Endothelial cell of umbilical vein (primary cell): ENCODE results near the gene CD55. TPM values are rescaled to one million over a fixed set of nuclear protein-coding genes. Genes with fewer than 3 reads are reported as not detected.

ENCODE experiments used
- BruUV-seq: library from RNA; stranded (reverse); fragments of 400-500 nt; replicated peaks from 2 replicates; lab custom pipeline; 2021; lab: Mats Ljungman, UMichigan
- CTCF ChIA-PET: fragments of 300-600, 350-600 bp; sonication (Branson Sonifier 250); formaldehyde crosslinking; loops from one replicate; lab custom pipeline; 2021; ENCODE audit warnings: antibody characterized with exemption, inconsistent platforms; lab: Charles Lee
- POLR2A ChIA-PET: fragments of 300-600, 350-600 bp; sonication (Branson Sonifier 250); formaldehyde crosslinking; loops from one replicate; lab custom pipeline; 2021; ENCODE audit warnings: antibody characterized with exemption, inconsistent platforms; lab: Charles Lee
- DNase-seq: peaks from one replicate; pipeline ENCODE4 v3.0.0-alpha.2; 2011; ENCODE audit warnings: low read depth, low spot score
- FAIRE-seq: peaks from 2 replicates; lab custom pipeline; 2011; peaks lifted over from hg19 to GRCh38; lab: Jason Lieb, UNC
- H2AFZ ChIP-seq: 2 replicates; pipeline ENCODE4 v1.6.0; 2012; ENCODE audit warnings: low read depth, low read length, control low read depth, inconsistent platforms
- H3K27ac ChIP-seq: 2 replicates; pipeline ENCODE4 v1.5.1; 2011; ENCODE audit warnings: low read depth, mild to moderate bottlenecking, control low read depth, low read length, moderate library complexity; ENCODE audit not compliant: insufficient read depth
- H3K27me3 ChIP-seq, 2 experiments: 2 replicates each; pipeline versions ENCODE4 v1.6.0 to v1.6.1; 2011; ENCODE audit warnings: low read length in 2 of 2, mixed read lengths in 1 of 2; ENCODE audit not compliant: control insufficient read depth in 2 of 2, insufficient read depth in 2 of 2
- H3K36me3 ChIP-seq, 2 experiments: 2 replicates in 1 of 2; 3 replicates in 1 of 2; pipeline ENCODE4 v1.5.1; 2011; ENCODE audit warnings: low read length in 2 of 2, mild to moderate bottlenecking in 1 of 2, moderate library complexity in 1 of 2; ENCODE audit not compliant: control insufficient read depth in 2 of 2, insufficient read depth in 2 of 2; ENCODE audit errors: extremely low read depth in 1 of 2
- H3K4me1 ChIP-seq: 3 replicates; pipeline ENCODE4 v1.5.1; 2011; ENCODE audit warnings: mild to moderate bottlenecking, low read length; ENCODE audit not compliant: control insufficient read depth, insufficient read depth; ENCODE audit errors: extremely low read depth
- H3K4me2 ChIP-seq: 2 replicates; pipeline ENCODE4 v1.6.1; 2011; ENCODE audit warnings: low read length, control low read depth, mixed read lengths; ENCODE audit not compliant: insufficient read depth
- H3K4me3 ChIP-seq, 3 experiments: fragments of 200-600 bp in 1 of 3; sonication (generic), shearing (Covaris generic) in 1 of 3; replicated peaks in 1 of 3; 2 replicates each; pipeline ENCODE4 v1.5.1; 2011 to 2016; ENCODE audit warnings: control low read depth in 3 of 3, low read length in 3 of 3, mild to moderate bottlenecking in 2 of 3, inconsistent platforms in 1 of 3, low read depth in 1 of 3, moderate library complexity in 1 of 3; ENCODE audit not compliant: insufficient read depth in 1 of 3
- H3K79me2 ChIP-seq: 2 replicates; pipeline ENCODE4 v1.6.0; 2012; ENCODE audit warnings: low read length, inconsistent platforms; ENCODE audit not compliant: control insufficient read depth, insufficient read depth
- H3K9ac ChIP-seq: replicated peaks from 2 replicates; pipeline ENCODE3; 2011; ENCODE audit warnings: low read length, control low read depth; ENCODE audit not compliant: insufficient read depth; ENCODE audit errors: extremely low read depth
- H3K9me1 ChIP-seq: replicated peaks from 3 replicates; pipeline ENCODE4 v1.6.0; 2011; ENCODE audit warnings: mild to moderate bottlenecking, low read length; ENCODE audit not compliant: control insufficient read depth, insufficient read depth; ENCODE audit errors: extremely low read depth
- H3K9me3 ChIP-seq: replicated peaks from 2 replicates; pipeline ENCODE4 v1.5.1; 2012; ENCODE audit warnings: low read length, inconsistent platforms; ENCODE audit not compliant: control insufficient read depth, insufficient read depth
- H4K20me1 ChIP-seq: replicated peaks from 2 replicates; pipeline ENCODE3; 2011; ENCODE audit warnings: mild to moderate bottlenecking, low read length; ENCODE audit not compliant: control insufficient read depth, insufficient read depth; ENCODE audit errors: extremely low read depth
- EZH2 ChIP-seq: IDR thresholded peaks from 2 replicates; pipeline ENCODE4 v1.6.1; 2012; ENCODE audit warnings: borderline replicate concordance, low read depth, mild to moderate bottlenecking, moderate library complexity, low read length, inconsistent platforms; ENCODE audit not compliant: severe bottlenecking
- FOS ChIP-seq: IDR thresholded peaks from 2 replicates; pipeline ENCODE4 v1.6.1; 2011; ENCODE audit warnings: mild to moderate bottlenecking, low read length, moderate library complexity, borderline replicate concordance; ENCODE audit not compliant: insufficient read depth
- GATA2 ChIP-seq: IDR thresholded peaks from 2 replicates; pipeline ENCODE4 v1.7.0; 2011; ENCODE audit warnings: low read depth, mild to moderate bottlenecking, moderate library complexity, mixed read lengths, low read length; ENCODE audit not compliant: insufficient read length, insufficient read depth
- JUN ChIP-seq: IDR thresholded peaks from 2 replicates; pipeline ENCODE4 v1.6.1; 2011; ENCODE audit warnings: borderline replicate concordance, low read depth; ENCODE audit not compliant: insufficient read length, insufficient read depth
- MAX ChIP-seq: IDR thresholded peaks from 2 replicates; pipeline ENCODE4 v1.6.1; 2011; ENCODE audit not compliant: insufficient read depth, insufficient read length
- MYC ChIP-seq: IDR thresholded peaks from one replicate; pipeline ENCODE4 v1.6.1; 2011; ENCODE audit warnings: mild to moderate bottlenecking, low read depth, low read length
- POLR2A ChIP-seq: IDR thresholded peaks from 2 replicates; pipeline ENCODE4 v1.6.1; 2012; ENCODE audit warnings: low read depth, mild to moderate bottlenecking, control low read depth, low read length
- POLR2AphosphoS5 ChIP-seq: IDR thresholded peaks from 2 replicates; pipeline ENCODE4 v1.6.1; 2012; ENCODE audit warnings: low read depth, mild to moderate bottlenecking, control low read depth, low read length, moderate library complexity; ENCODE audit not compliant: insufficient read depth
- dilution Hi-C: fragments of 300-500 bp; cut with MboI; formaldehyde crosslinking; loops from one replicate; pipeline ENCODE4 v1.15.0; 2019; ENCODE audit warnings: low sequenced_read_pairs; ENCODE audit not compliant: extremely low pct_ligation_motif_present
- intact Hi-C: fragments of 100-400 bp; cut with micrococcal nuclease; formaldehyde crosslinking; loops from one replicate; pipeline ENCODE4 v1.10.0; 2022
- polyA plus RNA-seq, 4 experiments: library from polyadenylated mRNA; depleted of rRNA in 3 of 4; stranded (reverse) in 3 of 4; unstranded in 1 of 4; fragments of >200 nt; gene quantifications; 2 replicates each; pipeline versions ENCODE4 v1.2.1 to v1.2.3, GENCODE V29; 2011 to 2012; ENCODE audit warnings: missing spikeins in 1 of 4
- total RNA-seq: library from RNA; stranded (reverse); gene quantifications from 2 replicates; pipeline ENCODE4 v1.2.3, GENCODE V29; 2021
- TF ChIP-seq, protein P1 (sequence below), 2 donors: IDR thresholded peaks; 1 replicate in 1 of 2; 2 replicates in 1 of 2; pipeline ENCODE4 v1.5.1; 2011; ENCODE audit warnings: low read length in 2 of 2, mild to moderate bottlenecking in 2 of 2, moderate library complexity in 2 of 2, control low read depth in 1 of 2, inconsistent platforms in 1 of 2, low read depth in 1 of 2; ENCODE audit not compliant: insufficient read depth in 1 of 2; ENCODE audit errors: extremely low read depth in 1 of 2

Gene CD55
- total and polyA plus RNA-seq, 2 donors (not counting 3 experiments of a cell fraction or from before 2014, with no cell fraction given) = 111 to 179 TPM

GRCh38 chr1:207283421-207283820 is 38.1 kb upstream of the CD55 start:
- ChIA-PET POLR2A (interaction anchor here (1.0 to 1.6 kb wide), 2 partner anchors 26 to 38 kb away, joined by 3 to 13 read pairs; partner anchors contain the start of gene CD55), CTCF (interaction anchor here (0.8 to 1.4 kb wide), 7 partner anchors 16 to 191 kb away, joined by 3 to 14 read pairs (median 4); partner anchors contain the start of gene CD55)
- FAIRE-seq (no peak), DNase-seq (no peak)
- dilution Hi-C loops (no loop called here), intact Hi-C loops (loop anchor here (1.0 to 10.0 kb wide), 4 partner anchors 42 to 471 kb away; partner anchors contain the start of genes CD46 and YOD1)
- TSS peak; percentile 45 for BruUV-seq
- Histone ChIP-seq H3K27me3 (no peaks in the 10 kb centered on the region), H3K4me3 (no peak overlapping the region), H3K79me2 (no peaks in the 10 kb centered on the region), H3K4me1 (peaks cover 44% of the 10 kb centered on the region), H3K9ac (peak overlapping the region; percentile 26), H3K27ac (peak overlapping the region; percentile 97), H3K9me1 (no peaks in the 10 kb centered on the region), H3K4me2 (peak overlapping the region; percentile 68), H2AFZ (no peak overlapping the region), H3K9me3 (no peaks in the 10 kb centered on the region), H3K36me3 (no peaks in the 10 kb centered on the region), H4K20me1 (no peaks in the 10 kb centered on the region)
- TF ChIP-seq EZH2 (no peak), POLR2A (no peak), POLR2AphosphoS5 (no peak), JUN (no peak), GATA2 (no peak), FOS (no peak), MYC (no peak), MAX (no peak)
- TF ChIP-seq, protein P1, sequence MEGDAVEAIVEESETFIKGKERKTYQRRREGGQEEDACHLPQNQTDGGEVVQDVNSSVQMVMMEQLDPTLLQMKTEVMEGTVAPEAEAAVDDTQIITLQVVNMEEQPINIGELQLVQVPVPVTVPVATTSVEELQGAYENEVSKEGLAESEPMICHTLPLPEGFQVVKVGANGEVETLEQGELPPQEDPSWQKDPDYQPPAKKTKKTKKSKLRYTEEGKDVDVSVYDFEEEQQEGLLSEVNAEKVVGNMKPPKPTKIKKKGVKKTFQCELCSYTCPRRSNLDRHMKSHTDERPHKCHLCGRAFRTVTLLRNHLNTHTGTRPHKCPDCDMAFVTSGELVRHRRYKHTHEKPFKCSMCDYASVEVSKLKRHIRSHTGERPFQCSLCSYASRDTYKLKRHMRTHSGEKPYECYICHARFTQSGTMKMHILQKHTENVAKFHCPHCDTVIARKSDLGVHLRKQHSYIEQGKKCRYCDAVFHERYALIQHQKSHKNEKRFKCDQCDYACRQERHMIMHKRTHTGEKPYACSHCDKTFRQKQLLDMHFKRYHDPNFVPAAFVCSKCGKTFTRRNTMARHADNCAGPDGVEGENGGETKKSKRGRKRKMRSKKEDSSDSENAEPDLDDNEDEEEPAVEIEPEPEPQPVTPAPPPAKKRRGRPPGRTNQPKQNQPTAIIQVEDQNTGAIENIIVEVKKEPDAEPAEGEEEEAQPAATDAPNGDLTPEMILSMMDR (IDR thresholded peaks at IDR 0.05; ENCODE audit: extremely low read depth in 1 of 2, insufficient read depth in 1 of 2, low read depth in 1 of 2, low read length in 2 of 2) = no peak
